ENCODE data around the gene AS3MT.

The AS3MT gene

DNA sequence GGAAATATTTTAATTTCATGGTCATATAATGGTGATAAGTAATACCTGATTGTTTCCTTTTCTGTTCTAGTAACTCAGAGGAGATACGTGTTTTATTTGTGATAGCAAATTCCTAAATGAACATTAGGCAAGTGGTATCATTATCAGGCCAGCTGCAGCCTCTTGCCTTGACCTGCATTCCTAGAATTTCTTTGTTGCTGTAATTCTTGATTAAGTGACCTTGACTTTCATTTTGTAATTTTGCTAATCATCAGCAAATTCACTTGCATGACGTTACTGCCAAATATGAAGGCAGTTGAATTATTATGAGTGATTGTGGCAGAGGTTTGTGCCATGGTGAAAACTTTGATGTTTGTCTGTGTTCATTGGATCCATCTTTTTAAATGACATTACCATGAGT lies 5.6 kb upstream of the AS3MT start:
- H3K9ac ChIP-seq (ENCODE audit: low read length), result no peak overlapping the region
- no peaks in the 10 kb centered on the region for H3K27me3 ChIP-seq (ENCODE audit: control insufficient read depth, insufficient read depth, low read length)
- no peaks in the 10 kb centered on the region for H3K9me3 ChIP-seq (ENCODE audit: control insufficient read depth, low read depth, low read length)
- H3K36me3 ChIP-seq (ENCODE audit: control insufficient read depth, low read depth, low read length), result no peaks in the 10 kb centered on the region
- H3K4me1 ChIP-seq (ENCODE audit: control insufficient read depth, low read depth, low read length), result no peaks in the 10 kb centered on the region
- H3K27ac ChIP-seq (ENCODE audit: low read length), result no peak overlapping the region
- H3K4me3 ChIP-seq (ENCODE audit: low read length), result no peak overlapping the region

DNA sequence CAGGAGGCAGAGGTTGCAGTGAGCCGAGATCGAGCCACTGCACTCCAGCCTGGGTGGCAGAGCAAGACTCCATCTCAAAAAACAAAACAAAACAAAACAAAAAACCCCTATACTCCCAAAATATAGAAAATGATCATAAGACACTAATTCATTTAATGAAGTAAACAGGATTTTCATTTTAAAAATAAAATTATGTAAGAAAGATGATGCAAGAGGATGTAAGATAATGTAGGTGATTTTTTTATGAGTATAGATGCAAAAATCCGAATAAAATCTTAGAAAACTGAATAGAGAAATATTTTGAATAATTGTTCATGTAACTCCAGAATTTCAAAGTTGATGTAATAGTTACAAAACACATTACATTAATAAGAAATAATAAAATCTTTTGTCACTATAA lies 3.6 kb upstream of the AS3MT start:
- Histone ChIP-seq H3K4me3 (ENCODE audit: low read length) (no peak overlapping the region), H3K27ac (ENCODE audit: low read length) (no peak overlapping the region), H3K4me1 (ENCODE audit: control insufficient read depth, low read depth, low read length) (no peaks in the 10 kb centered on the region)

DNA sequence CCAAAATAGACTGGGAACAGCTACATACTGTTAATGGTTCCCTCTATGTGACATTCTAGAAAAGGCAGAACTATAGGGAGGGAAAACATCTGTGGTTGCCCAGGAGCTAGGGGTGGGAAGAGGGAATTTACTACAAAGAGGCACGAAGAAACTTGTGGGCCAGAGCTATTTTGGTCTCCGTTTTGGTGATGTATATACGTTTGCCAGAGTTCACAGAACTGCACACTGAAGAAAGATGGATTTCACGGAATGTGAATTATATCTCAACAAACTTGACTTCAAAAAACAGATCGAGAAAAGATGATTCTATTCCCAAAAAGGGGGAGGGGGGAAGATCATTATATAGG lies 386 bp upstream of the AS3MT start:
- Histone ChIP-seq H3K36me3 (ENCODE audit: control insufficient read depth, low read depth, low read length) (no peaks in the 10 kb centered on the region), H3K4me1 (ENCODE audit: control insufficient read depth, low read depth, low read length) (no peaks in the 10 kb centered on the region), H3K9me3 (ENCODE audit: control insufficient read depth, low read depth, low read length) (no peaks in the 10 kb centered on the region), H3K27ac (ENCODE audit: low read length) (no peak overlapping the region), H3K9ac (ENCODE audit: low read length) (peak overlapping the region; percentile 82), H3K4me3 (ENCODE audit: low read length) (peak overlapping the region; percentile 72), H3K27me3 (ENCODE audit: control insufficient read depth, insufficient read depth, low read length) (no peaks in the 10 kb centered on the region)

More for the DNA sequence above, 3.6 kb upstream of the AS3MT start:
- Histone ChIP-seq H3K9ac (ENCODE audit: low read length) (no peak overlapping the region), H3K36me3 (ENCODE audit: control insufficient read depth, low read depth, low read length) (no peaks in the 10 kb centered on the region), H3K9me3 (ENCODE audit: control insufficient read depth, low read depth, low read length) (no peaks in the 10 kb centered on the region), H3K27me3 (ENCODE audit: control insufficient read depth, insufficient read depth, low read length) (no peaks in the 10 kb centered on the region)

DNA sequence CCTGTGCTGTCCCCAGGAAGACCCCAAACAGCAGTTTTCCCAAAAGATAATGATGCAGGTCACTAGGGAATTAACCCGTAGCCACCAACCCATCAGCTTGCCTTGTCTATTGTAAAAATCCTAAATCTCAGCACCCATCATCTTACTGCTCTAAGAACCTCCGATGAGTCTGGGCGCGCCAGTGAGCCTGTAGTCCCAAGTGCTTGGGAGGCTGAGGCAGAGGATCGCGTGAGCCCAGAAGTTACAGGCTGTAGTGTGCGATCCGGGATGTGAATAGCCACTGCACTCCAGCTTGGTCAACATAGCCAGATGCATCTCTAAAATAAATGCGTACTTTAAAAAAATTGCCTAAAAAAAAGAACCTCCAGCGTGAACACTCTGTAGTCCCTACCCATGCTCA lies 951 bp downstream of the AS3MT start:
- Histone ChIP-seq H3K27ac (ENCODE audit: low read length) (no peak overlapping the region), H3K4me1 (ENCODE audit: control insufficient read depth, low read depth, low read length) (no peaks in the 10 kb centered on the region), H3K9me3 (ENCODE audit: control insufficient read depth, low read depth, low read length) (no peaks in the 10 kb centered on the region), H3K27me3 (ENCODE audit: control insufficient read depth, insufficient read depth, low read length) (no peaks in the 10 kb centered on the region), H3K36me3 (ENCODE audit: control insufficient read depth, low read depth, low read length) (no peaks in the 10 kb centered on the region), H3K4me3 (ENCODE audit: low read length) (peak overlapping the region; percentile 72), H3K9ac (ENCODE audit: low read length) (peak overlapping the region; percentile 82)

DNA sequence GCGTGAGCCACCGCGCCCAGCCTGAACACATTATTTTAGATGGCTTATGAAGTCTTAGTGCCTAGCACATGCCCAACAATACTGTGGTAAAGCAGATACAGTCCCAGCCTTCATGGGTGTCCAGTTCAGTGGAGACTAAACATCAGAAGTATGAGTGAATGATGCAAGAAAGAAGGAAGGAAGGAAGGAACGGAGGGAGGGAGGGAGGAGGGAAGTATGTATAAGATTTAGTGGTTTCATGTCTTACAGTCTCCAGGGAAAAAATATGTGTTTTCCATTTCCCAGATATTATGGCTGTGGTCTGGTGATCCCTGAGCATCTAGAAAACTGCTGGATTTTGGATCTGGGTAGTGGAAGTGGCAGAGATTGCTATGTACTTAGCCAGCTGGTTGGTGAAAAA lies 2.9 kb downstream of the AS3MT start:
- no peaks in the 10 kb centered on the region for H3K4me1 ChIP-seq (ENCODE audit: control insufficient read depth, low read depth, low read length)
- H3K27ac ChIP-seq (ENCODE audit: low read length), result no peak overlapping the region
- H3K4me3 ChIP-seq (ENCODE audit: low read length), result no peak overlapping the region
- no peaks in the 10 kb centered on the region for H3K27me3 ChIP-seq (ENCODE audit: control insufficient read depth, insufficient read depth, low read length)
- no peak overlapping the region for H3K9ac ChIP-seq (ENCODE audit: low read length)
- H3K36me3 ChIP-seq (ENCODE audit: control insufficient read depth, low read depth, low read length), result no peaks in the 10 kb centered on the region
- H3K9me3 ChIP-seq (ENCODE audit: control insufficient read depth, low read depth, low read length), result no peaks in the 10 kb centered on the region

DNA sequence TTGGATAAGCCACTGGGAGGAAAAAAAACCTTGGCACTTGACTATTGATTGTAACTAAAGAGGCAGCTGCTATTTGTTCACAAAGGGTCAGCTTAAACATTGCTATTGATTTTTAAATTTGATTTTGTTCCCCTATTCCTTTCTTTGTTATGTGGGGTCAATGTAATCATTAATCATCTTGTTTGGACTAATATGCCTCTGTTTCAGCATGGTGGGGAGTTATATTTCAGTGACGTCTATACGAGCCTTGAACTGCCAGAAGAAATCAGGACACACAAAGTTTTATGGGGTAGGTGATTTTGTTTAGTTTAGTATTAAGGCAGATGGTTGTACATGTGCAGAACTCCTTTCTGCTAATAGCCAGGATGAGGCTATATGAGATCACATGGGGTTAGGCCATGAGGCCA lies 7.5 kb downstream of the AS3MT start:
- Histone ChIP-seq H3K9me3 (ENCODE audit: control insufficient read depth, low read depth, low read length) (no peaks in the 10 kb centered on the region), H3K36me3 (ENCODE audit: control insufficient read depth, low read depth, low read length) (peaks cover 6% of the 10 kb centered on the region), H3K4me1 (ENCODE audit: control insufficient read depth, low read depth, low read length) (no peaks in the 10 kb centered on the region), H3K27ac (ENCODE audit: low read length) (no peak overlapping the region), H3K27me3 (ENCODE audit: control insufficient read depth, insufficient read depth, low read length) (no peaks in the 10 kb centered on the region), H3K9ac (ENCODE audit: low read length) (no peak overlapping the region), H3K4me3 (ENCODE audit: low read length) (no peak overlapping the region)

DNA sequence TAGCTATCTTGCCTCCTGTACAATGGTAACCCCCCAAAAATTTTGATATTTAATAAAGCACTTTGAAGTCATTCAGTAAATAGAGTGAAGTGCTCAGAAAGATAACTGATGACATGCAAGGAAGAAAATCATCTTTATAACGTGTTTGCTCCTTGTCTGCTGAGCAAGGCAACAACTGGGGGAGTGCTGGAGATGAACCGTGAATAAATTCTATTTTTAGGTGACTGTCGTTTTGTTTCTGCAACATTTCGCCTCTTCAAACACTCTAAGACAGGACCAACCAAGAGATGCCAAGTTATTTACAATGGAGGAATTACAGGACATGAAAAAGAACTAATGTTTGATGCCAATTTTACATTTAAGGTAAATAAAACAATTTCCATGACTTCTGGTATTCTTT lies 9.4 kb downstream of the AS3MT start:
- H3K9me3 ChIP-seq (ENCODE audit: control insufficient read depth, low read depth, low read length), result no peaks in the 10 kb centered on the region
- H3K27me3 ChIP-seq (ENCODE audit: control insufficient read depth, insufficient read depth, low read length), result no peaks in the 10 kb centered on the region
- no peaks in the 10 kb centered on the region for H3K4me1 ChIP-seq (ENCODE audit: control insufficient read depth, low read depth, low read length)
- H3K9ac ChIP-seq (ENCODE audit: low read length), result no peak overlapping the region
- no peak overlapping the region for H3K4me3 ChIP-seq (ENCODE audit: low read length)
- H3K27ac ChIP-seq (ENCODE audit: low read length), result no peak overlapping the region
- H3K36me3 ChIP-seq (ENCODE audit: control insufficient read depth, low read depth, low read length), result peaks cover 6% of the 10 kb centered on the region

DNA sequence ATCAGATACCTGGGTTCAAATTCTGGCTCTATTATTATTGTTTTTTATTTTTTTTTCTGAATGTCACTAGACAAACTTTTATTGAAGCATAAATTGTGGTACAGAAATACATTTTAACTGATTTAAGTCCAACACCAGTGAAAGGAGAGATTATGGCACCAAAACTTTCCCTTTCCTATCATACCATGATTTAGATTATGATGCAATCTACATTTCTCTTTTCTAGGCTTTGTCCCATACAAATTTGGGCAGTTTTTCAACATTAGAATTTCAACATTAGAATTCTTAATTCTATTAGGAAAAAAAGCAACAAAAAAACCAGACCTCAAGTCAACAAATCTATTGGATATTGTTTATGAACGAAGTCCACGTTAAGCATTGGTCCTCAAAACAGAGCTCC lies 11.0 kb downstream of the AS3MT start:
- Histone ChIP-seq H3K4me3 (ENCODE audit: low read length) (no peak overlapping the region), H3K27ac (ENCODE audit: low read length) (no peak overlapping the region), H3K9ac (ENCODE audit: low read length) (no peak overlapping the region), H3K9me3 (ENCODE audit: control insufficient read depth, low read depth, low read length) (no peaks in the 10 kb centered on the region), H3K4me1 (ENCODE audit: control insufficient read depth, low read depth, low read length) (no peaks in the 10 kb centered on the region), H3K36me3 (ENCODE audit: control insufficient read depth, low read depth, low read length) (peaks cover 6% of the 10 kb centered on the region), H3K27me3 (ENCODE audit: control insufficient read depth, insufficient read depth, low read length) (no peaks in the 10 kb centered on the region)

DNA sequence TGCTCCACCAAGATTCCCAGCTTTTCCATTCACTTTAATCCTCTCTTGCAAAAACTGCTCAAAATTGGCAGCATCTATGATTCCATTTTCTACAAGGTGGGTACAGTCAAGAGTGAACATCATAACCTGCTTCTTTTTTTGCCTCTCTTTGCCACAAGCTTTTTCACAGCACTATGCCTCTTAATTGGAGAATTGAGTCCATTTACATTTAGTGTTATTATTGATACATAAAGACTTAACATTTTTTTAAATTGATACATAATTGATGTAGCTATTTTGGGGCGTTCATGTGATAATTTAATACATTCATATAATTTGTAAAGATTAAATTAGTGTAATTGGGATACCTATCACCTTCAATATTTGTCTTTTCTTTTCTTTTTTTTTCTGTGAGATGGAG lies 18.8 kb downstream of the AS3MT start:
- H3K27me3 ChIP-seq (ENCODE audit: control insufficient read depth, insufficient read depth, low read length), result no peaks in the 10 kb centered on the region
- H3K27ac ChIP-seq (ENCODE audit: low read length), result no peak overlapping the region
- peaks cover 3% of the 10 kb centered on the region for H3K36me3 ChIP-seq (ENCODE audit: control insufficient read depth, low read depth, low read length)
- H3K4me3 ChIP-seq (ENCODE audit: low read length), result no peak overlapping the region
- H3K4me1 ChIP-seq (ENCODE audit: control insufficient read depth, low read depth, low read length), result no peaks in the 10 kb centered on the region
- H3K9ac ChIP-seq (ENCODE audit: low read length), result no peak overlapping the region
- H3K9me3 ChIP-seq (ENCODE audit: control insufficient read depth, low read depth, low read length), result no peaks in the 10 kb centered on the region

DNA sequence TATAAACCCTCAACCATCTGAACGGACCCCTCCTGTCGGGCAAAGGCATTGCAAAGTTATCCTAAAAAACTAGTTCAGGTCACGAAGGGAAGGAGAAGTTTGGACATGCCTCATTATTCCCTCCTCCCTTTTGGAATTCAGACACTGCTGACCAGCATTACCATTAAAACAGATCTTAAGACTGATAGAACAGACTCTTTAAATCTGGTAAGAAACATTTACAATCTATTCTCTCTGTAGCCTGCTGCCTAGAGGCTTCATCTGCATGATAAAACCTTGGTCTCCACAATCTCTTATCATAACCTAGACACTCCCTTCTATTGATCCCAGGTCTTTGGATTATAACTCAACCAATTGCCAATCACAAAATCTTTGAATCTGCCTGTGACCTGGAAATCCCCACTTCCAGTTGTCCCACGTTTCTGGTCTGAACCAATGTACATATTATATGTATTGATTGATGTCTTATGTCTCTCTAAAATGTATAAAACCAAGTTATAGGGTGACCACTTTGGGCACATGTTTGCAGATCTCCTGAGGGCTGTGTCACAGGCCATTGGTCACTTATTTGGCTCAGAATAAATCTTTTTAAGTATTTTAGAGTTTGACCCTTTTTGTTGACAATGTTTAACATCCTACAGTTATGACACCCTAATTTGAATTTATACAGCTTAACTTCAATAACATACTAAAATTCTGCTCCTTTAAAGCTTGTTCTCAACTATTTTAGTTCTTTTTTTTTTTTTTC lies 25.4 kb downstream of the AS3MT start:
- Histone ChIP-seq H3K9ac (ENCODE audit: low read length) (no peak overlapping the region), H3K4me3 (ENCODE audit: low read length) (no peak overlapping the region), H3K27ac (ENCODE audit: low read length) (no peak overlapping the region), H3K36me3 (ENCODE audit: control insufficient read depth, low read depth, low read length) (peaks cover 3% of the 10 kb centered on the region), H3K27me3 (ENCODE audit: control insufficient read depth, insufficient read depth, low read length) (no peaks in the 10 kb centered on the region), H3K4me1 (ENCODE audit: control insufficient read depth, low read depth, low read length) (no peaks in the 10 kb centered on the region), H3K9me3 (ENCODE audit: control insufficient read depth, low read depth, low read length) (no peaks in the 10 kb centered on the region)

DNA sequence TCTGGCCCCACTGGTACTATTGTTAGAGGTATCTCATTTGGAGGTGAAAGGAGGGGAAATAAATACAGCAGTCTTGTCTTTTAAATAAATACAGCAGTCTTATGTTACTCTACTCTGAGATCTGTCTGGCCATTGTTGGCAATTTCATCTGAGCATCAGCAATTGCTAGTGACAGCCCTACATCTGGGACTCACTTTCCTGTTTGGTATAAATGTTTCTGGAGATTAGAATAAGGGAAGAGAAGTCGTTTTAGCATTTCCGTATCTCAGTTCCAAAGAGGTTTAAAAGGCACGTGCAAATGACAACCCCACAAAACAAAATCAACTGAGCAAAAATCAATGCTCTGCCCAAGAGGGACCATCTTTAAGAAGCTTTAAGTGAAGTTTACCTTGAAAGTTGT lies 30.7 kb downstream of the AS3MT start:
- Histone ChIP-seq H3K27me3 (ENCODE audit: control insufficient read depth, insufficient read depth, low read length) (no peaks in the 10 kb centered on the region), H3K9ac (ENCODE audit: low read length) (no peak overlapping the region), H3K36me3 (ENCODE audit: control insufficient read depth, low read depth, low read length) (no peaks in the 10 kb centered on the region), H3K4me1 (ENCODE audit: control insufficient read depth, low read depth, low read length) (no peaks in the 10 kb centered on the region), H3K4me3 (ENCODE audit: low read length) (no peak overlapping the region), H3K27ac (ENCODE audit: low read length) (no peak overlapping the region), H3K9me3 (ENCODE audit: control insufficient read depth, low read depth, low read length) (no peaks in the 10 kb centered on the region)

DNA sequence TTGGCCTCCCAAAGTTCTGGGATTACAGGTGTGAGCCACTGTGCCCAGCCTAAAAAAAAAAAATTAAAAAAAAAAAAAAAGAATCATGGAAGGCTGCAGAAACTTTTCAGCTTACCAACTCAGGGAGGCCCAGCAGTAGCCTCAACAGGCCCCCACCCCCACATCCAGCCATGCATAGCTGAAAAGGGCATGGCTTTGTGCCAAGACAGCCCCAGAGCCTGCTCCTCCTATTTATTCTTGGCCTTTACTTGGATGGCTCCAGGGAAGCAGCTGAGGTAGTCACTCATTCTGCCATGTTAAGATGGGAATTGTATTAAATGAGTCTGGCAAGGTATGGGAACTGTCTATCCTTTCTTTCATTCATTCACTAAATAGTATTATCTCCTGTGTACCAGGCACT lies 35.1 kb downstream of the AS3MT start:
- Histone ChIP-seq H3K27me3 (ENCODE audit: control insufficient read depth, insufficient read depth, low read length) (no peaks in the 10 kb centered on the region), H3K4me1 (ENCODE audit: control insufficient read depth, low read depth, low read length) (no peaks in the 10 kb centered on the region), H3K9me3 (ENCODE audit: control insufficient read depth, low read depth, low read length) (no peaks in the 10 kb centered on the region), H3K27ac (ENCODE audit: low read length) (no peak overlapping the region), H3K9ac (ENCODE audit: low read length) (no peak overlapping the region), H3K4me3 (ENCODE audit: low read length) (no peak overlapping the region), H3K36me3 (ENCODE audit: control insufficient read depth, low read depth, low read length) (no peaks in the 10 kb centered on the region)
